ENCODE data around the gene ABCA7. TPM values are rescaled to one million over a fixed set of nuclear protein-coding genes. Genes with fewer than 3 reads are reported as not detected.

ABCA7 gene
- total RNA-seq, 1 donor from 2014 or later = 44.3 TPM

DNA sequence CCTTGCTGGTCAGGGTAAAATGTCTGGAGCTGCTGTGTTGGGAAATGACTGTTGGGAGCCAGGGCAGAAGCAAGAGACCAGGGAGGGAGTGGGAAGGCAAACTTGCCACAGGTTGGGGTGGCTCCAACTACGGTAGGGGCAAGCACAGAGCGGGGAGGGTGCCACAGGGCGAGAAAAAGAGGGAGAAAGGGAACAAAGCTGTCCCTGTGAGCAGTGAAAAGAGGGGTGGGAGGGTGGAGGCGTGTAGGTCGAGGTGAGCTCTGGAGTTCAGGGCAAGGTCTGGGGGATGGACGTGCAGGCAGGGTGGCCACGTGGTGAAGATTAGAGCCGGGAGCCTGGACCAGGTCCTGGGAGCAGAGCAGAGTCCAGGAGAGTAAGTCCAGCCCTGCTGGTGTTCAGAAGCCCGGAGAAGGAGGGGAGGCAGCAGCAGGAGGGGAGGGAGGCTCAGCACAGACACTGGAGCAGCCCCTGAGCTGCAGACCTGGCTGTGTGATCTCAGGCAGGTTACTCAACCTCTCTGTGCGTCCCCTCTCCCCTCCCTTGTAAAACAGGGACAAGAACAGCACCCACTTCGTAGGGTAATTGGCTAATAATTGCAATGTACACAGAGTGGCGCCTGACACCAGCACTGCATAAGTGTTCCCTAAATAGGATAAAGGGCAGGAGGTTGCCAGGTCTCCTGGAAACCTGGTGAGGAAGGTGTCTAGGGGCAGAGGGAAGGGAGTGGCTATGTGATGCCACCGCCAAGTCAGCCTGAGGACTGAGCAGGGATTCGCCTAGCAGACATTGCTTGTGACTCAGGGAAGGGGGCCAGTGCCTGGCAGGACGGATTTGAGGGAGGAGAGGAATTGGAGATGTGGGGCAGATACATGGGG is 58.5 kb downstream of the ABCA7 start:
- intact Hi-C loops (cut with micrococcal nuclease) = no loop called here

- intact Hi-C loops (cut with micrococcal nuclease) = loop anchor here (5.0 kb wide), 1 partner anchor 304 kb away; the partner anchor contains the start of gene PTBP1
Observed at GRCh38 chr19:1101337-1101698, 61.4 kb downstream of the ABCA7 start.

DNA sequence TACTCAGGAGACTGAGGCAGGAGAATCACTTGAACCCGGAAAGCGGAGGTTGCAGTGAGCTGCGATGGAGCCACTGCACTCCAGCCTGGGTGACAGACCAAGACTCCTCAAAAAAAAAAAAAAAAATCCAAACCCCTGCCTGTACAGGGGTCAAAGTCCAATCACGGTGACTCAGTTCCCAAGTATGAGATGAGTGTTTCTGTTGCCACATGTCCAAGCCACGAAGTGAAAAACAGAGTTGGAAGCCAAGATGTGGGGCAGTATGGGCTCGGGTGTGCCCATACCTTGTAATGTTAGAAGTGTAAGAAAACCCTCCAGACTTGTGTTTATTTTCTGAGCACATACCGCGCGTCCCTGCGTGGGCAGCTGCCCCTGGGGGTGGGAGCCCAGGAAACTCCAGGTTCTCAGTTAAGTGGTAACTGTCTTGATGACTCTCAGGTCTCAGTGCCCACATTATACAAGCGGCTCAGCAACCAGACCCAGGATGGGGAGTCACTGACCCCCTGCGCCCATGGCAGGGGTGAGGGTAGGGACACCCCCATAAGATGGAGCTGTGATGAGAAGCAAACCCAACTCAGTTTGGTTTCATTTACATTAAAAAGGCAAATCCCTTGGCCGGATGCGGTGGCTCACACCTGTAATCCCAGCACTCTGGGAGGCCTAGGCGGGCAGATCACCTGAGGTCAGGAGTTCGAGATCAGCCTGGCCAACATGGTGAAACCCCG is 62.7 kb downstream of the ABCA7 start:
- intact Hi-C loops (cut with micrococcal nuclease) = loop anchor here (1.0 to 5.0 kb wide), 2 partner anchors 7 to 305 kb away; partner anchors contain the start of genes POLR2E and PTBP1

- intact Hi-C loops (cut with micrococcal nuclease) = loop anchor here (1.0 to 5.0 kb wide), 2 partner anchors 8 to 306 kb away; partner anchors contain the start of genes POLR2E and PTBP1
Observed at GRCh38 chr19:1103132-1103707, 63.3 kb downstream of the ABCA7 start.

- intact Hi-C loops (cut with micrococcal nuclease) = loop anchor here (1.0 to 5.0 kb wide), 2 partner anchors 9 to 307 kb away; partner anchors contain the start of genes POLR2E and PTBP1
Observed at GRCh38 chr19:1103708-1104310, 63.9 kb downstream of the ABCA7 start, which contains the start of gene GPX4. Gene GPX4, plus strand, starts transcription at chr19:1103994. Its CDS starts 50 bp downstream, at chr19:1104044.

DNA sequence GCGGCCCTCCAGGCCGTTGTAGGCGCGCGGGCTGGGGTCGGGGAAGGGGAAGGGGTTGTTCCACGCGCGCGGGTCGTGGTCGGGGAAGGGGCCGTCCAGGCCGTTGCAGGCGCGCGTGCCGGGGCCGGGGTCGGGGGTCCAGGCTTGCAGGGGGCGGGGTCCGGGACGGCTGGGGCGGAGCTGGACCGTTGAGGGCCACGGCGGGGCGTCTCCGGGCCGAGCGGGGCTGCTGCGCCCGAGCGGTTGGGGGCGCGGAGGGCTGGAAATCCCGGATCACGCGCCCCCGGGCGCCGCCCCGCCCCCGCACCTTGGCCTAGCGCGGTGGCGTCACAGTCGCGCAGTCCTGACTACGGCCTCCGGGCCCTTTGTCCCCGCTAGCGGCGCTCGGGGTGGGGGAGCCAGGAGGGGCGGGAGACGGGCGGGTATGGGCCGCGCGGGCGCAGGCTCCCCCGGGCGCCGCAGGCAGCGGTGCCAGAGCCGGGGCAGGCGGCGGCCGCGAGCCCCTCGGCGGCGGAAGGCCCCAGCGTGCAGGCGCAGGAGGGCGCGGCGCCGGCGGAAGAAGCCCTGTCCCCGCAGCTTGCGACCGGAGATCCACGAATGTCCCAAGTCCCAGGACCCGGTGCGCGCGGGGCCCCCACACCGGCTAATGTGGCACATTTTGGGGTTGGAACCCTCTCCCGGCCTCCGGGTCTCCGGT is 64.6 kb downstream of the ABCA7 start:
- intact Hi-C loops (cut with micrococcal nuclease) = loop anchor here (5.0 kb wide), 1 partner anchor 307 kb away; the partner anchor contains the start of gene PTBP1

DNA sequence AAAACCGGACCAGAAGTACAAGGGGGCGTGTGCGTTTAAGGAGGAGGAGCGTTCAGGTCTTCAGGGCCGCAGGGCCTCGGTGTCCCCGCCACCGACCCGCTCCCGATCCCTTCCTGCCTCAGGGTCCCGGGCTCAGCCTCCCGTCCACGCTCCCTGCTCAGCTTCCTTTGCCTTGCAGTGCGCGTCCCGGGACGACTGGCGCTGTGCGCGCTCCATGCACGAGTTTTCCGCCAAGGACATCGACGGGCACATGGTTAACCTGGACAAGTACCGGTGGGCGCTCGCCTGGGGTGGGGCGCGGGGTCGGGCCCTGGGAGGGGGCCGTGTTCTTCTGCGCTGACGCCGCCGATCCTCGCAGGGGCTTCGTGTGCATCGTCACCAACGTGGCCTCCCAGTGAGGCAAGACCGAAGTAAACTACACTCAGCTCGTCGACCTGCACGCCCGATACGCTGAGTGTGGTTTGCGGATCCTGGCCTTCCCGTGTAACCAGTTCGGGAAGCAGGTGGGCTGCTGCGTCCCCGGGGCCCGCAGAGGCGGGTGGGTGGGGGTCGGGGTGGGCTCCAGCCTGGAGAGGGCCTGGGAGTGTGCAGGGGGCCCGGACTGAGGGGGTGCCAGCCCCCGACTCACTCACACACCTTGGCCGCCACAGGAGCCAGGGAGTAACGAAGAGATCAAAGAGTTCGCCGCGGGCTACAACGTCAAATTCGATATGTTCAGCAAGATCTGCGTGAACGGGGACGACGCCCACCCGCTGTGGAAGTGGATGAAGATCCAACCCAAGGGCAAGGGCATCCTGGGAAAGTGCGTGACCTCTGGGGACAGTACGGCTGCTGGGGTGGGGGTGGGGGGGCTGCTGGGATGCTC is 65.3 kb downstream of the ABCA7 start:
- intact Hi-C loops (cut with micrococcal nuclease) = no loop called here

- intact Hi-C loops (cut with micrococcal nuclease) = no loop called here
Observed at GRCh38 chr19:1105873-1106840, 66.2 kb downstream of the ABCA7 start.

DNA sequence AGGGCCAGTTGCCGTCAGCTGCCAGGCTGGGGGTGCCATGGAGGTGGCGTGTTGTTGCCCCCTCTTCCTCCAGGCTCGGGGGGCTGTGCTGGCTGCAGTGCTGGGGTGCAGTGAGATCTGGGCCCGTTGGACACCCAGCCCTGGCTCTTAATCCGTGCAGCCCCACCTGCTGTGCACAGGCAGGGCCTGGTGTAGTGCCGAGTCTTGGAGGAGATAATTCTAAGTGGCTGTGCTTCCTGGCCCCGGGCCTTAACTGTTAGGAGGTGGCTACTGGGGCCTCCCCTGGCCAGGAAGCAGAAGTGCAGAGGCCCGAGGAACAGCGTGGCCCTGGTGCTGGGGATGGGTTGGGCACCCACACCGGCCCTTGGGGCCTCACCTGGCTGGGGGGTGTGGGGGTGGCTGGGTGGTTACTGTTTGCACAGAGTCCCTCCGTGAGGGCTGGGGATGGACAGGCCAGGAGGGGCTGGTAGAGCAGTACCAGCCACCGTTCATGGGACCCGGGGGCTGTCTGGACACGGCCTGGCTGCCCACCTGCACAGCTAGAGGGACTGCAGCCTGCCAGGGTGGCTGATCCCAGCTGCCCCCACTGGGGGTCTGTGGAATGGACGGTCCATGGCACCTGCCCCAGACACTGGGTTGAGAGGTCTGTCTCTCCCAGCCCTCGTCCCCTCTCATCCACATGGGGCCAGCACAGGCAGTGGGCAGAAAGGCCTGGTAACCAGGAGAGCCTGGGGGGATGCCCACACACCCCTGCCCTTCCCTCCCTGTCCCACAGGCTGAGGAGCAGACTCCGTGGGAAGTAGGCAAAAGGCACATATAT is 67.1 kb downstream of the ABCA7 start:
- intact Hi-C loops (cut with micrococcal nuclease) = no loop called here

DNA sequence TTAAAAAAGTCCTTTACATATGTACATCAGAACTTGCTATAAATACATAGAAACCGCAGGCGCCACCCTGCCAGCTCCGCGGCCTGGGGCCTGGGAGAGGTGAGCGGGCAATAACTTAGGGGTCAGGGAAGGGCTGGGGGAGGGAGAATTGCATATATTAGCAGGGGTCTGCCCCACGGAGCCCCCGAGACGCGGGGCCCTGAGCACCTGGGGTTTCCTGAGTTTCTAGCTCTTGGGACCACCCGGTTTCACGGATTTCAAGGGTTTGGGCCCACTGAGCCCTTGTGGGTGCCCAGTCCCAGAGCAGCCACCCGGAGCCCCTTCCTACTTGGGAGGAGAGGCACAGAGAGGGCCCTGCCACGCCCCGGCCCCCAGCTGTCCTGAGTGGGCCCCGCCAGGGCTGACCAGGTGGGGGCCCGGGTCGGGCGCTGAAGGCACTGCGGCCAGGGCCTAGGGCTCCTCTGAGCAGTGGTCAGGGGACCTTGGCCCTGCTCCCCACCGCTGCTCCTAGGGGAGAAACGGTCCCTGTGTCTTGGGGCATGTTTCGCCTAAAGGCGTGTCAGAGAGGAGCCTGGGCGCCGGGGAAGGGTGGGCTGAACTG is 67.9 kb downstream of the ABCA7 start:
- intact Hi-C loops (cut with micrococcal nuclease) = no loop called here

- intact Hi-C loops (cut with micrococcal nuclease) = no loop called here
Observed at GRCh38 chr19:1108291-1109031, 68.6 kb downstream of the ABCA7 start.

DNA sequence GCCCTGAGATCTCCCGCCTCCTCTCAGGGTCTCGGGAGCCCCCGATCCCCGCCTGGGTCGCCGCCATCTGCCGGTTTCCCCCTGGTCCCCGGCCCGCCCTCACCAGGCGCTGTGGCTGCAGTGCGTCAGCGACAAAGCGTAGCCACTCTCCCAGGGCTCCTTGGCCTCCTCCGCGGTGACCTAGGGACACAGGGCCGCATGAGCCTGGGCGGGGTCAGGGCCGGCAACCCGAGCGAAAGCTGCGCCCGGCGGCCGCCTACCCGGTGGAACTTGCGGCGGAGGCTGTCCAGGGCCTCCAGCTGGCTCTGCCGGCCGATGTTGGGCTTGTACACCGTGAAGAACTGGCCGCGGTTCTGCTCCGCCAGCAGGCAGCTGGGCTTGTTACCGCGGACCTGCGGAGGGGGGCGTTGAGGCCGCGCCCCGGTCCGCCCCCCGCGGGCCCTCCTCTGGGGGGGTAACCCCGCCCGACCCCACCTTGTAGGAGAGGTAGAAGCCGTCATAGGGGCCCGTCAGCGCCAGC is 69.2 kb downstream of the ABCA7 start:
- intact Hi-C loops (cut with micrococcal nuclease) = no loop called here

GRCh38 chr19:1109697-1110671 is 70.1 kb downstream of the ABCA7 start:
- intact Hi-C loops (cut with micrococcal nuclease) = loop anchor here (5.0 kb wide), 1 partner anchor 82 kb away; no protein-coding TSS in a partner anchor

GRCh38 chr19:1110809-1111640 is 71.1 kb downstream of the ABCA7 start:
- intact Hi-C loops (cut with micrococcal nuclease) = loop anchor here (5.0 kb wide), 1 partner anchor 81 kb away; no protein-coding TSS in a partner anchor

Data from T-helper 2 cell treated with Interferon-gamma antibody and Interleukin-4, amounts not matched to agents 100 ng/mL and 5 ng/mL, for 36 hours (primary cell).